GM18520 (cell line): ENCODE results near the gene MYO19.

ENCODE experiments used
- ATAC-seq: cut with Tn5 transposase; IDR thresholded peaks from one replicate; pipeline ENCODE4 v1.9.1; 2021; ENCODE audit not compliant: unreplicated experiment

MYO19 gene

GRCh38 chr17:36534840-36535668 lies at the start of gene MYO19, which contains the start of gene PIGW:
TSS of gene MYO19 (minus strand) at chr17:36534868. CDS start at chr17:36532538, 2,330 bp downstream.
TSS of gene PIGW (plus strand) at chr17:36534987. CDS start at chr17:36537102, 2,115 bp downstream.
- peak; percentile 55 for ATAC-seq

- no peak for ATAC-seq
Observed at GRCh38 chr17:36583787-36584186, 49.1 kb upstream of the MYO19 start.

GRCh38 chr17:36578671-36579070 lies 44.0 kb upstream of the MYO19 start:
- ATAC-seq = no peak

GRCh38 chr17:36576793-36577192 lies 42.1 kb upstream of the MYO19 start:
- no peak for ATAC-seq

- no peak for ATAC-seq
Observed at GRCh38 chr17:36575028-36575427, 40.4 kb upstream of the MYO19 start.

- ATAC-seq = no peak
Observed at GRCh38 chr17:36566081-36566480, 31.4 kb upstream of the MYO19 start.

GRCh38 chr17:36553459-36553858 lies 18.8 kb upstream of the MYO19 start:
- ATAC-seq = no peak

GRCh38 chr17:36550491-36551417 lies 16.1 kb upstream of the MYO19 start:
- ATAC-seq = no peak

- ATAC-seq = no peak
Observed at GRCh38 chr17:36547776-36548175, 13.1 kb upstream of the MYO19 start.

- no peak for ATAC-seq
Observed at GRCh38 chr17:36546418-36547093, 11.9 kb upstream of the MYO19 start.

GRCh38 chr17:36545465-36546417 lies 11.1 kb upstream of the MYO19 start:
- ATAC-seq = peak; percentile 56

GRCh38 chr17:36545077-36545464 lies 10.4 kb upstream of the MYO19 start:
- ATAC-seq = peak; percentile 19

- peak; percentile 39 for ATAC-seq
Observed at GRCh38 chr17:36544307-36545076, 9.8 kb upstream of the MYO19 start, which contains the start of gene GGNBP2. TSS of gene GGNBP2 (plus strand) at chr17:36544919. CDS start at chr17:36545725, 806 bp downstream.

- no peak for ATAC-seq
Observed at GRCh38 chr17:36544044-36544306, 9.3 kb upstream of the MYO19 start.

GRCh38 chr17:36542755-36543154 lies 8.1 kb upstream of the MYO19 start:
- no peak for ATAC-seq

- no peak for ATAC-seq
Observed at GRCh38 chr17:36540696-36541095, 6.0 kb upstream of the MYO19 start.

- ATAC-seq = no peak
Observed at GRCh38 chr17:36535669-36536081, 1.0 kb upstream of the MYO19 start.

GRCh38 chr17:36533935-36534839 lies 481 bp downstream of the MYO19 start:
- peak; percentile 22 for ATAC-seq
